Gastrocnemius medialis (tissue), 4 donors: ENCODE measurements around the gene SERPINA5.

Experiments
- CTCF ChIP-seq, 5 experiments: fragments of 450-650 bp in 3 of 5; fragments of 200-600 bp in 2 of 5; sonication (generic) in 2 of 5; IDR thresholded peaks in 4 of 5; conservative IDR thresholded peaks in 1 of 5; 1 replicate in 4 of 5; 2 replicates in 1 of 5; pipeline ENCODE4 v1.5.1; 2016 to 2019; ENCODE audit warnings: antibody characterized with exemption in 5 of 5, mild to moderate bottlenecking in 3 of 5, moderate library complexity in 3 of 5
- POLR2A ChIP-seq, 2 donors: fragments of 450-650 bp; IDR thresholded peaks; one replicate each; pipeline ENCODE4 v1.6.1; 2017; ENCODE audit warnings: antibody characterized with exemption in 2 of 2, mild to moderate bottlenecking in 2 of 2, moderate library complexity in 2 of 2

- TF ChIP-seq CTCF (IDR thresholded peaks at IDR 0.05 in 4 of 5, conservative IDR thresholded peaks at IDR 0.05 in 1 of 5) (no peak), POLR2A (IDR thresholded peaks at IDR 0.05) (no peak)
Measured at GRCh38 chr14:94548131-94548998, 32.9 kb upstream of the SERPINA5 start.
